Activated CD8-positive, alpha-beta memory T cell treated with anti-CD3 and anti-CD28 coated beads, Interleukin-2, amount 50 U/mL, for 4 hours (primary cell): ENCODE measurements around the gene PTTG2.
"Not testable (repeated sequence)": the region's sequence is repeated elsewhere in the genome, so short reads cannot be mapped to it uniquely, and the experiment has no call there.

Experiments used
- DNase-seq: peaks from one replicate; pipeline ENCODE4 v3.0.0-alpha.2; 2020

The PTTG2 gene

DNA sequence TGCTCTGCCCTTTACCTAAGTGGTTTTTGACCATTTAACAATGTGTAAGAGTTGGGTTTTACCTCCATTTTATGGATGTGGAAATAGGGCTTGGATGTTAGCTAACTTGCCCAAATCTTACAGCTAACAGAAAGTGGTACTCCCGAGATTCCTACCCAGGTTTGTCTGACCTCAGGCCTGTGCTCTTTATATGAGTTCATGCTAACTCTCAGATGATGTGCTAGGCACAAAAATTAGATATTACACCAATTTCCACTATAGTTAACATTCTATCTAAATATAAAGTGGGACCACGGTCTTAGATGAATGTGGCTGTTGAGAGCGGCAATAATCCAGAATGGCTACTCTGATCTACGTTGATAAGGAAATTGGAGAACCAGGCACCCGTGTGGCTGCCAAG, at the start of gene PTTG2:
PTTG2 (plus strand) TSS at position 301 of the 400 bp plus-strand sequence; CDS start at position 338, 37 bp downstream.
- no peak for DNase-seq

DNA sequence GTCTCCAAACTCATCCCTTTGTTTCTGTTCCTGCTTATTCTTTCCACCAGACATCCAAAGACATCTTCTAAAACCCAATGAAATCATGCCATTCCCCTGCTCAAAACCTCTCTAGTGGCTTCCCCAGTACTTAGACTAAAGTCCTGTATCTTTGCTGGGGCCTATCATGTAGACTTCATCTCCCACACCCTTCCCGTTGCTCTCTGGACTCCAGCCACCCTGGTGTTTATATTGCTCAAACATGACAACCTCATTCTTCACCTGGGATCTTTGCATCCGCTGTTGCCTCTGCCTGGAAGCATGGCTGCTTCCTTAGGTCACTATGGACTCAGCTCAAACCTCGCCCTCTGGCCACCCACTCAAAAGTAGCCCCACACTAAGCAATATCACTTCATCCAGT, 45.7 kb upstream of the PTTG2 start:
- no peak for DNase-seq

DNA sequence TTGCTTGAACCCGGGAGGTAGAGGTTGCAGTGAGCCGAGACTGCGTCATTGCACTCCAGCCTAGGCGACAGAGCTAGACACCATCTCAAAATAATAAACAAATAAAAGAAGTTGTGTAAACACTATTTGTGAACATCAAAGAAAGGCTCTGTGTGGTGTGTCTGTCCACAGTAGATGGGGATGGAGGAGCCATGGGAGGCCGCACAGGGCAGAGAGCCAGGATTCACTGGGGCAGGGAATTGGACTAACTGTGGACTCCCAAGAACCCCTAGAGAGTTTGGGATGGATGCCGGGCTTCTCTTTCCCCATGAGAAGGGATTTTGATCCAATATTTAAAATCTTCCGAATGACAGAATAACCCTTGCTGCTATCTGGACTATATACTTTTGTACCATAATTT, 42.8 kb upstream of the PTTG2 start:
- DNase-seq = no peak

DNA sequence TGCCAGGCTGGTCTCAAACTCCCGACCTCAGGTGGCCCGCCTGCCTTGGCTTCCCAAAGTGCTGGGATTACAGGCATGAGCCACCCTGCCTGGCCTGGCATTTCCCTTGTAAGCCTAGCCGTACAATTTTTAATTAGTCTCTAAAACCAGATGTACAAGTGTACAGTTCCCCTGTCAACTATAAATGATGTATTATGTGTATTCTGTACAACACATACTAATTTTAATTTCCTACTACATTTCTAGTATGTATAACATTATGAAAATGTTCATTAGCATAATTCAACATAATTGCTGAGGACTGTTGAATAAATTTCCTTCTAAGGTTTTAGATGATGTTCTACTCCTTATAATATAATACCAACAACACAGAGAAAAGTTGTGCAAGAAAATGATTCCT, 41.5 kb upstream of the PTTG2 start:
- no peak for DNase-seq

DNA sequence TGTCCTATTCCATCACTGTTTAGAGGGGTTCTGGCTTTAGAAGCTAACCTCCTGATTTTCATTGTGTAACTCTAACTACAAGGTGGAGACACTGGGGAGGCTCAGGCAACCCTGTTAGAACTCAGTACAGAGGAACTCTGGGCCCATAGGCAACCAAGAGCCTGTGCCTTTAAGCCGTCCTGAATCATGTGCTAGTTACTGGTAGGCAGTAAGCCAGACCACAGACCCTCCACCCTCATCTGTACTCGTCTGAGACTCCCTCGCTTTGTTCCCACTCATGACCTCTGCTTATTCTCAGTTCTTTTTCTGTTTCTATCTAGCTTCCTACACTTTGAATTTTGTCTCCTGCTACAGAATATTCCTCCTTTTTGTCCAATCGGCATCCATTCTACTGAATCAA, 37.9 kb upstream of the PTTG2 start:
- DNase-seq = no peak

DNA sequence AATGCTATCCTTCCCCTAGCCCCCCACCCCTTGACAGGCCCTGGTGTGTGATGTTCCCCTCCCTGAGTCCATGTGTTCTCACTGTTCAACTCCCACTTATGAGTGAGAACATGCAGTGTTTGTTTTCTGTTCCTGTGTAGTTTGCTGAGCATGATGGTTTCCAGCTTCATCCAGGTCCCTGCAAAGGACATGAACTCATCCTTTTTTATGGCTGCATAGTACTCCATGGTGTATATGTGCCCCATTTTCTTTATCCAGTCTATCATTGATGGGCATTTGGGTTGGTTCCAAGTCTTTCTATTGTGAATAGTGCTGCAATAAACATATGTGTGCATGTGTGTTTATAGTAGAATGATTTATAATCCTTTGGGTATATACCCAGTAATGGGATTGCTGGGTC, 37.1 kb upstream of the PTTG2 start:
- DNase-seq = not testable (repeated sequence)

DNA sequence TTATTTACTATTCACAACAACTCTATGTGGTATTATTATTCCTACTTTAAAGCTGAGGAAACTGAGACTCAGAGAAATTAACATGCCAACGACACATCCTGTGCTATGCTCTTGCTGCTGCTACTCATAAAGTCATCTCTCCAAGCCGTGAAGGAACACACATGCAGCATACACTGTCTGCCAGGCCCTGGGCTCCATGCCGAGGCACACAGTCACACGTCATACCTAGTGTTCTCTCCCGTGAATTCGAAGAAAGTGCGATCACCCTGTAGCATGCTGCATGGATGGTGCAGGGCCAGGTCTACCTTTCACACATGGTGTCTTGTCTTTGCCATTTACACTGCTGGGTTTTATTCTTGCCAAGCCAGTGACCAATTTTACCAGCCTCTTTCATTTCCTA, 35.3 kb upstream of the PTTG2 start:
- DNase-seq = no peak

DNA sequence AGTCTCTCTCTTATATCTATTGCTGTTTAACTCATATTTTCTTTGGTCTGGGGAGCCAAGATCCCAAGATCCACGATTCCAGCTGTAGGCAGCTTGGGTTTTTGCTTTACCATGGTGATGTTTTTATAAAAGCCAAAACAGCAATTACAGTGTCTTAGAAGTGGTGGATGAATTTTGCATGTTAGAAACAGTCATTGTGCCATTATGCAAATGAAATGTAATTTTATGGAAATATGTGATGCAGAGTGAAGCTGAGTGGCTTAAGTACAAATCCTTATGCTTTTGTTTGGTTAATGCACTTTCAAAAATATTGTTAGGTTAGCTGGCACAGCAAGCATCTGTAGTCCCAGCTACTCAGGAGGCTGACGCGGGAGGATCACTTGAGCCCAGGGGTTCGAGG, 32.8 kb upstream of the PTTG2 start:
- DNase-seq = no peak

DNA sequence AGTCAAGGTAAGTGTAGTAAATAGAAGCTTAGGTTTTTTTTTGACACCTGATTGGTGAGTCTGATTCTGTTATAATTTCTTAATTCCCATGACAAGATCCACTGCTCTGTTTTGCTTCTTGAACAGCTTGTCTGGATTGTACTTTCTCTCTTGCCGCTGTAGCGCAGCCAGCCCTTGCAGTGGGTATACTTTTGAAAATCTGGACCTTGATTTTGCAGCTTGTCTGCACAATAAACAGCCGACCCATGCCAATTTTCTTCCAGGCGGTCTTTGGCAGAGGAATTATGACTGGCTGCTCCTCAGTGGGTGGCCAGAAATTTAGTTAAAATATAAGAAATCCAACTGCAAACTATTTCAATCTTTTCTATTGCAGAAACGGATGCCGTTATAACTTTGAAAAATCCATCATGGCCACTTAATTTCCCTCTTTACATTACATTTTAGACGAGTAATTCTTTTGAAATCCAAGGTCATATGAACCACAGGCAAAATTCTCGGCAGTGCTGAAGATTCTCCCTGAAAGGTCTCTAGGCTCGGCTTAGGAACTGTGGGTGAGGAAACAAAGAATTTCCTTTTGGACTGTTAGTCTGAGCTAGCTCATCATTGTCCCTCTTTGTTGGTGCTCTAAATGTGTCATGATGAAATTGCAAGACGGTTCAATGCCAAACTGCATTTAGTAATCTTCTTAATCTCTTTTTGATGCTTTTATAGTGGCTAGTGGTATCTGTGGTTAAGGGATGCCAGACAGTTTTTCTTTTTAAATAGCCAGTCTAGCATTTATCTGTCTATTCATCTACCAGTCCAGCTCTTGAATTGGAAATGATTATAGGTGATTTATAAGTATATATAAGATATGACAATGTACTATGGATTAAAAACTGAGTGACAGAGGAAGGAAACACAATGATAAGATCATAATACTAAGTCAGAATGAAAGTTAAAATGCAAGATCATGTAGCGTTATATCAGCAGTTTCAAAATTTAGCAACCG, 31.5 kb upstream of the PTTG2 start:
- no peak for DNase-seq

DNA sequence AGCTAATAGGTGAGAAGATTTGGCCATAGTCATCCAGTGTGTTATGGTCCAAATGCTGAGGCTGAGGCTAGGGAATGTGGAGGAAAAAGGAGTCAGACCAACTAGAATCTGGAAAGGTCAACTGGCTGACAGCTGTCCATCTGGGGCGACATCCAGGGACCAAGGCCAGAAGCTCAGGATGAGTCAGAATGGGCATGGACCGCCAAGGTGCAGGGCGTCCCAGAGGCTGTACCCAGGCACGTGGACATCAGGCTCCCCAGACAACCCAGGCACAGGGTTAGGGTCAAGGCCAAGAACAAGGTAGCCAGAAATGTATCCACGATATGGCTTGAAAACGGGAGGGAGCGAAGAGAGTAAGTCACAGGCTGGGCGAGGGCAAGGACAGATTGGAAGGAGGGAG, 26.1 kb upstream of the PTTG2 start:
- DNase-seq = no peak

DNA sequence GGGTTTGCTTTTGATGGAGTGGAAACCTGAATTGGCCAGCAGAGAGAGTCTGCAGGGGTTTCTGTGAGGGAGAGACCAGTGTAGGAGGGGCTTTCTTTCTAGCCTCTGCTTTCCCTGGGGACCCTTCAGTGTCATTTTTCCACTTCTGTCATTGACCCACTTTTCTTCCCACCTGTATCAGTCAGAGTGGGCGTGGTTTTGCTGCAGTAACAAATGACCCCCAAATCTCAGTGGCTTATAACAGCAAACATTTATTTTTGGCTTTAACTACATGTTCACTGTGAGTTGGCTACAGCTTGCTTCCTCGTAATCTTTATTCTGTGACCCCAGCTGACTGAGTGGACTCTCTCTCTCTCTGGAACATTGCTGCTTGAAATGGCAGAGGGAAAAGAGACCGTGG, 25.6 kb upstream of the PTTG2 start:
- DNase-seq = no peak

DNA sequence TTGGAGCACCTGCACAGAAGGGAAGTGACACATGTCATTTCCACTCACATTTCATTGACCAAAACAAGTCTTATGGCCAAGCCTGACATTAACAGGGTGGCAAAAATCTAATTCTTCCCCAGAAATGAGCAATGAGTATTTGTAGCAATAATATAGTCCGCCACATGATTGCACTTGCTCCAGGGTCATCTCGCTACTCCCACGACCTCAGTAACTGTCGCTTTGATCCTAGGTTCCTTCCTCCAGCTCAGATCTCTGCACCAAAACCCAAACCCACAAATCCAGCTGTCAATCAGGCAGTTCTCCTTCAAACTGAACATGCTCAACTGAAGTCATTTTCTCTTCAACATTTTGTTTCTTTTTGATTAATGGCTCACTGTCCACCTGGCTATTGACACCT, 25.2 kb upstream of the PTTG2 start:
- DNase-seq = no peak

DNA sequence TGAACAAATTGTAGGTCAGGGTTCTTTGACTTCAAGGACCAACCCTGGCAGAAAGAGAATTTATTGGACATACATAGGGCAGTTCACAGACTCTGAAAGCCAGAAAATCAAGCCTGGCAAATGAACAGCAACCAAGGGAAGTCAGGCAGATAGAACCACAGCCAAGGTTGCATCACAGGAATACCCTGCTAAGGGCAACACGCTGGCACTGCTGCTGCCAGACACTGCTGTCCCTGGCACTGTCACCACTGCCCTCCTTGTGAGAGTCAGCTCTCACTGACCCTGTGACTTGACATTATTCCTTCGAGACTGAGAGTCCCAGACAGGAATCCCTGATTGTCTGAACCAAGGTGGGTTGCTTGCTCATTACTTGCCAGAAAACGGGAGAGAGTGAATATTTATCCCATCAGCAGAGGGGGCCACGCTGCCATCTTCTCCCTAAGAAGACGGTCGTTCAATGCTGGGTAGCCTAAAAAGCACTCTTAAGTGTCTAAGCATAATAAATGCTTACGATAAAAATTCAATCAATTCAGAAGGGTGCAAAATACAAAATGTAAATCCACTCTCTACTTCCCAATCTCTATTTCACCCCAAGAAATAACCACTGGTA, 23.2 kb upstream of the PTTG2 start:
- no peak for DNase-seq

DNA sequence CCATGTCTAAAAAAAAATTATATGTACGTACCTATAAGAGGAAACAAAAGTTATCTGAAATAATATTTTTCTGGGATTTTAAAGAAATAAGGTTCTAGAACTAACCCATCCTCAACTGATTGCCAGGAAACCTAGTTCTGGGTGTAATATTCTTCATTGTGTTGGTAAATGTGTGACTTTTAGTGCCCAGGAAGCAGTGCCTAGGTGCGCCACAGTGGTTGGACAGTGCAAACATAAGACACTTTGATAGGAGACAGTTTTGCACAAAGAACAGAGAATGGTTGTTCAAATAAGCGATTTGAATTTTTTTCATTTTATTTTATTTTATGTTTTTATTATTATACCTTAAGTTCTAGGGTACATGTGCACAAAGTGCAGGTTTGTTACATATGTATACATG, 22.0 kb upstream of the PTTG2 start:
- no peak for DNase-seq

DNA sequence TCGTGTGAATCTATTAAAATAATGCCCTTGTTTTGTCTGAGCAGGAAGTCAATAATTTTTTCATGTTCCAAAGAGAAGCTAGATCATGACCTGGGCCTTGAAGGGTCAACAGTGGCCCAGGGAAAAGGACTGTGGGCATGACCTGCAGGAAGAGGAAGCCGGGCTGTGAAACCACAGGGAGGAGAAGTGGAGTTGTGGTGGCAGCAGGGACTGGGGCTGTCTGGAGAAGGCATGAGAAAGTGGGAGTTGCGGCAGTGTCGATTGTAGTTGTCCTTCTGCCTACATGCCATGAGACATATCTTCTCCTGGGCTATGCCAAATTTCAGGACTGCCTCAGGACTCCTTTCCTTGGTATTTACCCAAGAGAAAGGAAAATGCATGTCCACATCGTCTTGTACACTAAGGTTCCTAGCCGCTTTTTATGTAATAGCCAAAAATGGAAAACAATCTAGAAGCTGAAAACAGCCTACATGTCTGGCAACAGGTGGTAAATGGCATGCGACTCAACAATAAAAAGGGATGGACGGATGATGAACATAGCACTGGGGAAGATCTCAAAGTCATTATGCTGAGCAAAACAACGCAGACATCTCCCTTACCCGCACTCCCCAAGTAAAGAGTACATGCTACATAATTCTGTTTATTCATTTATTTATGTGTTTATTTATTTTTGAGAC, 13.6 kb upstream of the PTTG2 start:
- DNase-seq = no peak

DNA sequence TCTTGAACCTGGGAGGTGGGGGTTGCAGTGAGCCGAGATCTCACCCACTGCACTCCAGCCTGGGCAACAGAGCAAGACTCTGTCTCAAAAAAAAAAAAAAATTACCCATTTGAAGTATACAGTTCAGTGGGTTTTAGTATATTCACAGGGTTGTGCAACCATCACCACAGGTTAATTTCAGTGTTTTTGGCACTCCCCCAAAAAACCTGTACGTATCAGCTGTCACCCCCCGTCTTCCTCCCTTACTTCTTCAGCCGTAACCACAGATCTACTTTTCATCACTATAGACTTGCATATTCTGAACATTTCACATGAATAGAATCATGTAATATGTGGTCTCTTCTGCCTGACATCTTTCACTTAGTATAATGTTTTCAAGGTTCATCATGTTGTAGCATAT, 11.7 kb upstream of the PTTG2 start:
- DNase-seq = no peak

DNA sequence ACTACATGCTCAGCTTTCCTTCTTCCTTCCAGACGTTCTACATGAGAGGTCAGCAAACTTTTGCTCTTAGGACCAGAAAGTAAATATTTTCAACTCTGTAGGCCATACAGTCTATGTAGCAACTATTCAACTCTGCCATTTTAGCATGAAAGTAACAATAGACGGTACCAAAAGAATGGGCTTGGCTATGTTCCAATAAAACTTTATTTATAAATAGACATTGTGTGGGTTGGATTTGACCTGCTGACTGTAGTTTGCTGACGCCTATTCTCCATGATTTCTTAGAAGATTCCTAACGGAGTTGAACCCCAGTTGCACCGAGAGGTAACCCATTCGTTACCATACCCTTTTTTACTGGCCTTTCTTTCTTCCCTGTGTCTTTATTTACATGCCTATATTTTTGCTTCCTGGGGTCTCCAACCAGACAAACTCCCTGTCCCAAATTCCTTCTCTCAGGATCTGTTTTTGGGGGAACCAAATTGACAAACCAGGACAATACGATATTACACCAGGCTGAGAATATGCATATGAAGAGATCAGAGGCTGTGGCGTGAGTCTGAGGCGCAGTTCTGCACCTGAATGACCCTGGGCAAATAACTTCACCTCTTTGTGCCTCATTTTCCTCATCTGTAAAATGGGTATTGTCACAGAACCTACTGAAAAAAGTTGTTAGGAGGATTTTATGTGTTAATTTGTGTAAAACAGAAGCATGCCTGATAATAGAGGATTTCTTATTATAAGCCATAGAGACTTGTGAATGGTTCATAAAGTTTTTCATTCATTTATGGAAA, 10.4 kb upstream of the PTTG2 start:
- no peak for DNase-seq

DNA sequence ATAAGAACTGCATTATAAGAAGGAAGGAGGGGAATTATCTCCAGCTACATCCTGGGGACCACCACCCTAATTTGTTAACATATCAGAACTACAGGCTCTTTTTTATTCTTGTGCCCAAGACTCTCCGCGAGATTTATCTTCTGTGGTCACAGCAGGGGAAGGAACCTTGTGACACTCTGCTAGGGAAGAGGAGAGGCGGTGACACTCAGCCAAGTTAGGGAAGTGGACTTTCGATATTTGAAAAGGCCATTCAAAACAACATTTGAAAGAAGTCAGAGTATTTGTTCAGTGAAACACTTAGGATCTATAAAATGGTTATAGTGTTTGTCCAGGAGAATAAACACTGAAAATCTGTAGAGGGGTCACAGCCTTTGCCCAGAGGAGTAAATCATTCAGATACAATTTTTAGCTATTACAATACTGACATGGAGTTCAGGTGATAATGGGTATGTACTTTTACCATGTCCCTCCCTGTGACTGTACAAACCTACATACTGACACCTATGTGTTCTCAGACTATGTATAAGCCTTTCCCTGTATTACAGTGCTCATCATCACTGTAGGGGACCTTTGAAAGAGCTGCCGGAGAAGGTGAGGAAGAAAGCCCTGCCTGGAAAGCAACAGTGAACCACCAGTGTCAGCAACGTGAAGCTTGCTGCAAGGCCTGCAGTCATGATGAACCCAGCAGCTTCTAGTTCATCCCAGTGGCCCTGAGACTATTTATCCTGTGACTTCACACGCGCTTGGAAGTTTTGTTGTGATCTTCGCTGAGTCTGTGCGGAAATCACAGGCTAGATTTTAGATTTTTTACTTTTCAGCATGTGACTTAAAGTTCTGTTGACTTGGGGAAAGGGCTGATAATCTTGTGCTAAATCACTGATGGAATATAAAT, 8.5 kb upstream of the PTTG2 start:
- no peak for DNase-seq

DNA sequence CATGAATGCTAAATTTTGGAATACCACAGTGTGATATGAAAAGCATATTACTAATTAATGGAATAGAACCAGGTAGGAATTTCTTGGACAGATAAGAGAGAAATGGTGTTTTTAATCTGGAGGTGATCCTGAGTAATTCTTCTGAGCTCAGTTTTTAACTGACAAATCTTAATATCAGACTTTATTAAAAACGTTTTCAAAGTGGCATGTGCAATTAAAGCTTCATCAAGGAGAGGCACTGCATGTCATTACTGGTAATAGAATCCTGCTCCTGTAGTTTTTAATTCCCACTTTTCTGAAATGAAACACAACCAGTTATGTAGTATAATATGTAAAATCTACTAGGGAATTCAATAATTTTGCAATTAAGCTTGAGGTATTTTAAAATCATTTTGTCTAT, 7.0 kb upstream of the PTTG2 start:
- no peak for DNase-seq

DNA sequence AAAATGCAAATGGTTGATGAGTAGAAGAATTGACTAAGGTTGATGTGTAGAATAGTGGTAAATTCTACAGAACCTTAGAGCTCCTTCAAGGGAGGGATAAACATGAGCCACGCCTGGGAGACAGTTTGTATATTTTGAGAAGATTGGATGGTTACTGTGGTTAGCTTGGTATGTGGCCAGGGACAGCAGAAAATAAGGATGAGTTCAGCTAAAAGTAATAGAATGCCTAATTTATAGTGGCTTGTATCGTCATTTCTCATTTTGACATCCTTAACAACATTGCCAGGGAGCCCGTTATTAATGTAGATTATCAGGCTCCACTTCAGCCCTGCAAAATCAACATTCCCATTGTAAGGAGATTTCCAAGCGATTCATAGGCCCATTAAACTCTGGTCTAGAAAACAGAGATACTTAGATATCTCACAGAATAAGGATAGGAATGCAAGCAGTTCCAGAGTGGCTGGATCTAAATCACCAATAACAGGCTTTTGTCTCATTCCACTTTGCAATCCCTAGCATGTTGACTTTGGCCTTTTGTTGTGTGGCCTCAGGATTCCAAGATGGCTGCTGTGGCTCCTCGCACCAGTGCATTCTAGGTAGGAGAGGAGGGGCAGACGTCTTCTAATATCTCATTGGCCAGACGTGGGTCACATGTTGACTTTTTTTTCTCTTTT, 6.4 kb upstream of the PTTG2 start:
- DNase-seq = no peak

DNA sequence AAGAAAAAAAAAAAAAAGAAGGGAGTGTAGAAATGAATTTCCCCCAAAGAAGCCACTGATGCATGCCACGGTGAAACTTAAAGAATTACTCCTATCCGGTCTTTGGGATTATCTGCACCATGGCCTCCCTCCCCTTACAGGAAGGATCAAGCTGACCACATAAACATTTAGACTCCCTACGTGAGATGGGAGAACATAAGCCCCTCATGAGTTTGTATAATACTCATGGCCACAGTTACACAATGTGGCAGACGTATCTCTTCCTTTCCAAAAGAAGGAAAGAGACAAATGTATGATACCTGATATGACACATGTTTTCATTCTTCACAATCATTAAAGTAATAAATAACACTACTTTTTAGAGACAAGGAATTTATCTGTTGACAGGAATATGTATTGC, 3.3 kb upstream of the PTTG2 start:
- no peak for DNase-seq
